ENCODE results near the gene GLB1L.
"Not testable (repeated sequence)": the region's sequence is repeated elsewhere in the genome, so short reads cannot be mapped to it uniquely, and the experiment has no call there.

- TF ChIP-seq EP300, POLR2A, CTCF (IDR thresholded peaks at IDR 0.05): not testable (repeated sequence)
These were observed 13.7 kb upstream of the GLB1L start for GRCh38 chr2:219258942-219259341.

Measured in gastroesophageal sphincter (tissue), 3 donors.